Neural cell (in vitro differentiated cells): ENCODE data around the gene CST9. TPM values are rescaled to one million over a fixed set of nuclear protein-coding genes. Genes with fewer than 3 reads are reported as not detected.

ENCODE experiments used
- H2AFZ ChIP-seq: fragments of 200-600, 300-800 bp; sonication (generic), shearing (Covaris generic); 2 replicates; pipeline ENCODE4 v1.6.0; 2014; ENCODE audit warnings: low read depth, mild to moderate bottlenecking, antibody characterized with exemption, low read length, moderate library complexity
- H3F3A ChIP-seq: fragments of 200-600 bp; shearing (Covaris generic); 2 replicates; pipeline ENCODE4 v1.6.1; 2016; ENCODE audit warnings: mild to moderate bottlenecking, moderate library complexity, mixed read lengths, antibody characterized with exemption, low read length; ENCODE audit not compliant: insufficient read depth, poor library complexity, severe bottlenecking
- H3K27ac ChIP-seq: fragments of 200-600, 300-800 bp; sonication (generic), shearing (Covaris generic); 2 replicates; pipeline ENCODE4 v1.5.1; 2014; ENCODE audit warnings: mild to moderate bottlenecking, low read length, moderate library complexity
- H3K27me3 ChIP-seq: fragments of 300-800, 200-600 bp; sonication (generic), shearing (Covaris generic); 2 replicates; pipeline ENCODE4 v1.6.0; 2014; ENCODE audit warnings: mild to moderate bottlenecking, low read depth, low read length, moderate library complexity; ENCODE audit not compliant: insufficient read depth
- H3K36me3 ChIP-seq: fragments of 300-800, 200-600 bp; sonication (generic), shearing (Covaris generic); 2 replicates; pipeline ENCODE4 v1.5.1; 2014; ENCODE audit warnings: mild to moderate bottlenecking, antibody characterized with exemption, low read length, moderate library complexity; ENCODE audit not compliant: insufficient read depth
- H3K4me2 ChIP-seq: fragments of 300-800, 200-600 bp; sonication (generic), shearing (Covaris generic); 2 replicates; pipeline ENCODE4 v1.6.0; 2014; ENCODE audit warnings: mild to moderate bottlenecking, low read length
- H3K4me3 ChIP-seq: fragments of 300-800, 200-600 bp; sonication (generic), shearing (Covaris generic); 2 replicates; pipeline ENCODE4 v1.5.1; 2014; ENCODE audit warnings: mild to moderate bottlenecking, low read length, moderate library complexity
- H3K79me2 ChIP-seq: fragments of 200-600 bp; shearing (Covaris generic); replicated peaks from 2 replicates; pipeline ENCODE4 v1.6.0; 2014; ENCODE audit warnings: mild to moderate bottlenecking, low read length, moderate library complexity; ENCODE audit not compliant: insufficient read depth
- H3K9ac ChIP-seq: fragments of 300-800, 200-600 bp; sonication (generic), shearing (Covaris generic); 2 replicates; pipeline ENCODE4 v1.6.1; 2016; ENCODE audit warnings: mild to moderate bottlenecking, low read length, mixed read lengths
- H3K9me2 ChIP-seq: fragments of 200-600 bp; shearing (Covaris generic); 2 replicates; pipeline ENCODE4 v1.6.1; 2016; ENCODE audit warnings: mild to moderate bottlenecking, low read length, mixed read lengths; ENCODE audit not compliant: insufficient read depth
- H3K9me3 ChIP-seq: fragments of 200-600, 300-800 bp; sonication (generic), shearing (Covaris generic); 2 replicates; pipeline ENCODE4 v1.6.1; 2016; ENCODE audit warnings: mild to moderate bottlenecking, mixed run types, low read length, moderate library complexity, mixed read lengths
- H4K20me1 ChIP-seq: fragments of 200-600 bp; shearing (Covaris generic); 2 replicates; pipeline ENCODE4 v1.6.1; 2016; ENCODE audit warnings: mild to moderate bottlenecking, mixed run types; ENCODE audit not compliant: insufficient read depth
- CTCF ChIP-seq: fragments of 450-650 bp; IDR thresholded peaks from 2 replicates; pipeline ENCODE4 v1.5.1; 2014; ENCODE audit warnings: antibody characterized with exemption, mild to moderate bottlenecking, moderate library complexity; ENCODE audit not compliant: poor library complexity, severe bottlenecking
- EP300 ChIP-seq: fragments of 450-650 bp; conservative IDR thresholded peaks from 2 replicates; pipeline ENCODE4 v1.6.1; 2014; ENCODE audit warnings: antibody characterized with exemption, mild to moderate bottlenecking, moderate library complexity; ENCODE audit not compliant: poor library complexity, severe bottlenecking
- EZH2 ChIP-seq: fragments of 200-600, 300-800 bp; shearing (Covaris generic), sonication (generic); IDR thresholded peaks from 2 replicates; pipeline ENCODE4 v1.6.1; 2014; ENCODE audit warnings: antibody characterized with exemption, low read length, borderline replicate concordance, mild to moderate bottlenecking; ENCODE audit not compliant: insufficient read depth, poor library complexity, severe bottlenecking
- MXI1 ChIP-seq: fragments of 450-650 bp; conservative IDR thresholded peaks from 2 replicates; pipeline ENCODE4 v1.6.1; 2014; ENCODE audit warnings: antibody characterized with exemption, mild to moderate bottlenecking; ENCODE audit not compliant: poor library complexity, severe bottlenecking
- POLR2AphosphoS5 ChIP-seq: IDR thresholded peaks from 2 replicates; pipeline ENCODE4 v1.6.1; 2012
- RAD21 ChIP-seq: fragments of 450-650 bp; conservative IDR thresholded peaks from 2 replicates; pipeline ENCODE4 v1.6.1; 2014; ENCODE audit warnings: antibody characterized with exemption, mild to moderate bottlenecking, moderate library complexity
- REST ChIP-seq: IDR thresholded peaks from 2 replicates; pipeline ENCODE4 v1.6.1; 2012; ENCODE audit warnings: borderline replicate concordance
- SMC3 ChIP-seq: fragments of 450-650 bp; conservative IDR thresholded peaks from 2 replicates; pipeline ENCODE4 v1.6.1; 2014; ENCODE audit warnings: antibody characterized with exemption, mild to moderate bottlenecking, moderate library complexity; ENCODE audit not compliant: poor library complexity
- TAF1 ChIP-seq: IDR thresholded peaks from 2 replicates; pipeline ENCODE4 v1.6.1; 2012; ENCODE audit warnings: low read depth
- polyA plus RNA-seq: library from polyadenylated mRNA; depleted of rRNA; stranded (reverse); fragments of >200 nt; gene quantifications from 2 replicates; pipeline ENCODE4 v1.2.3, GENCODE V29; 2014

The CST9 gene
- polyA plus RNA-seq, 1 donor from 2014 or later = not detected

- Histone ChIP-seq H3K27ac (no peak overlapping the region), H3K9me2 (no peaks in the 10 kb centered on the region), H3K4me3 (no peak overlapping the region), H3K4me2 (no peak overlapping the region), H3F3A (no peaks in the 10 kb centered on the region), H2AFZ (no peak overlapping the region), H3K9ac (no peak overlapping the region), H3K27me3 (no peaks in the 10 kb centered on the region), H3K36me3 (no peaks in the 10 kb centered on the region), H3K9me3 (no peaks in the 10 kb centered on the region), H3K79me2 (no peaks in the 10 kb centered on the region), H4K20me1 (no peaks in the 10 kb centered on the region)
- no peak for TF ChIP-seq EP300
- no peak for TF ChIP-seq RAD21
- no peak for TF ChIP-seq MXI1
- TF ChIP-seq REST = no peak
- no peak for TF ChIP-seq EZH2
- no peak for TF ChIP-seq TAF1
- no peak for TF ChIP-seq CTCF
- no peak for TF ChIP-seq POLR2AphosphoS5
- TF ChIP-seq SMC3 = no peak
Measured at GRCh38 chr20:23652926-23653325, 47.2 kb upstream of the CST9 start.

GRCh38 chr20:23652371-23652770, 46.7 kb upstream of the CST9 start:
- Histone ChIP-seq H3K27me3 (no peaks in the 10 kb centered on the region), H3K36me3 (no peaks in the 10 kb centered on the region), H3F3A (no peaks in the 10 kb centered on the region), H4K20me1 (no peaks in the 10 kb centered on the region), H3K4me3 (no peak overlapping the region), H3K4me2 (no peak overlapping the region), H3K79me2 (no peaks in the 10 kb centered on the region), H3K27ac (no peak overlapping the region), H3K9me2 (no peaks in the 10 kb centered on the region), H3K9ac (no peak overlapping the region), H2AFZ (no peak overlapping the region), H3K9me3 (no peaks in the 10 kb centered on the region)
- TF ChIP-seq POLR2AphosphoS5 = no peak
- no peak for TF ChIP-seq MXI1
- no peak for TF ChIP-seq SMC3
- no peak for TF ChIP-seq REST
- TF ChIP-seq EZH2 = no peak
- TF ChIP-seq CTCF = no peak
- no peak for TF ChIP-seq TAF1
- TF ChIP-seq RAD21 = no peak
- TF ChIP-seq EP300 = no peak
